ENCODE results near the gene ZSWIM6.

ZSWIM6 gene

GRCh38 chr5:61289669-61290306, 42.3 kb upstream of the ZSWIM6 start:
- no peak for TF ChIP-seq CTCF (IDR thresholded peaks at IDR 0.05; ENCODE audit: insufficient read depth, low read depth, low read length, missing control alignments)
- H3K4me3 ChIP-seq (ENCODE audit: low read depth, low read length), result no peak overlapping the region
- DNase-seq (ENCODE audit: low read depth), result no peak

GRCh38 chr5:61290791-61291210, 41.3 kb upstream of the ZSWIM6 start:
- no peak for DNase-seq (ENCODE audit: low read depth)
- H3K4me3 ChIP-seq (ENCODE audit: low read depth, low read length), result no peak overlapping the region
- no peak for TF ChIP-seq CTCF (IDR thresholded peaks at IDR 0.05; ENCODE audit: insufficient read depth, low read depth, low read length, missing control alignments)

- no peak for DNase-seq (ENCODE audit: low read depth)
- no peak for TF ChIP-seq CTCF (IDR thresholded peaks at IDR 0.05; ENCODE audit: insufficient read depth, low read depth, low read length, missing control alignments)
- no peak overlapping the region for H3K4me3 ChIP-seq (ENCODE audit: low read depth, low read length)
These were observed 39.9 kb upstream of the ZSWIM6 start for GRCh38 chr5:61292062-61292657.

- no peak for DNase-seq (ENCODE audit: low read depth)
These were observed 39.0 kb upstream of the ZSWIM6 start for GRCh38 chr5:61293071-61293470.

GRCh38 chr5:61293873-61294272, 38.2 kb upstream of the ZSWIM6 start:
- H3K4me3 ChIP-seq (ENCODE audit: low read depth, low read length), result no peak overlapping the region
- no peak for TF ChIP-seq CTCF (IDR thresholded peaks at IDR 0.05; ENCODE audit: insufficient read depth, low read depth, low read length, missing control alignments)
- DNase-seq (ENCODE audit: low read depth), result no peak

More at GRCh38 chr5:61293071-61293470, 39.0 kb upstream of the ZSWIM6 start:
- no peak for TF ChIP-seq CTCF (IDR thresholded peaks at IDR 0.05; ENCODE audit: insufficient read depth, low read depth, low read length, missing control alignments)
- H3K4me3 ChIP-seq (ENCODE audit: low read depth, low read length), result no peak overlapping the region

- no peak for DNase-seq (ENCODE audit: low read depth)
- no peak for TF ChIP-seq CTCF (IDR thresholded peaks at IDR 0.05; ENCODE audit: insufficient read depth, low read depth, low read length, missing control alignments)
These were observed 36.7 kb upstream of the ZSWIM6 start for GRCh38 chr5:61295365-61295764.

GRCh38 chr5:61298066-61298465, 34.0 kb upstream of the ZSWIM6 start:
- no peak for DNase-seq (ENCODE audit: low read depth)
- no peak for TF ChIP-seq CTCF (IDR thresholded peaks at IDR 0.05; ENCODE audit: insufficient read depth, low read depth, low read length, missing control alignments)
- H3K4me3 ChIP-seq (ENCODE audit: low read depth, low read length), result no peak overlapping the region

More at GRCh38 chr5:61295365-61295764, 36.7 kb upstream of the ZSWIM6 start:
- H3K4me3 ChIP-seq (ENCODE audit: low read depth, low read length), result no peak overlapping the region

All from GM12865 (cell line).